ENCODE results near the gene SMARCD2.

SMARCD2 gene

DNA sequence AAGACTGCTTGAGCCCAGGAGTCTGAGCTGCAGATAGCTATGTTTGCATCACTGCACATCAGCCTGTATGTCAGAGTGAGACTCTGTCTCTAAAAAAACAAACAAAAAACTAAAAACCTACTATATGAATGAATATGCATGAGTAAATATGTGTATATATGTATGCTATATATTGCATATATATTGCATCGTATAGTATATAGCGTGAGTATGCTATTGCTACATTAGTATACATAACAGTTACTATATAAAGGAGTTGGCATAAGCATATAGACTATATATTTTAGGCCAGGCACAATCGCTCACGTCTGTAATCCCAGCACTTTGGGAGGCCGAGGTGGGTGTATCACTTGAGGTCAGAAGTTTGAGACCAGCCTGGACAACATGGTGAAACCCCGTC lies 52.4 kb downstream of the SMARCD2 start:
- no peak overlapping the region for H3K4me3 ChIP-seq (replicated peaks; ENCODE audit: low read depth, low read length)
- TF ChIP-seq, protein P1, sequence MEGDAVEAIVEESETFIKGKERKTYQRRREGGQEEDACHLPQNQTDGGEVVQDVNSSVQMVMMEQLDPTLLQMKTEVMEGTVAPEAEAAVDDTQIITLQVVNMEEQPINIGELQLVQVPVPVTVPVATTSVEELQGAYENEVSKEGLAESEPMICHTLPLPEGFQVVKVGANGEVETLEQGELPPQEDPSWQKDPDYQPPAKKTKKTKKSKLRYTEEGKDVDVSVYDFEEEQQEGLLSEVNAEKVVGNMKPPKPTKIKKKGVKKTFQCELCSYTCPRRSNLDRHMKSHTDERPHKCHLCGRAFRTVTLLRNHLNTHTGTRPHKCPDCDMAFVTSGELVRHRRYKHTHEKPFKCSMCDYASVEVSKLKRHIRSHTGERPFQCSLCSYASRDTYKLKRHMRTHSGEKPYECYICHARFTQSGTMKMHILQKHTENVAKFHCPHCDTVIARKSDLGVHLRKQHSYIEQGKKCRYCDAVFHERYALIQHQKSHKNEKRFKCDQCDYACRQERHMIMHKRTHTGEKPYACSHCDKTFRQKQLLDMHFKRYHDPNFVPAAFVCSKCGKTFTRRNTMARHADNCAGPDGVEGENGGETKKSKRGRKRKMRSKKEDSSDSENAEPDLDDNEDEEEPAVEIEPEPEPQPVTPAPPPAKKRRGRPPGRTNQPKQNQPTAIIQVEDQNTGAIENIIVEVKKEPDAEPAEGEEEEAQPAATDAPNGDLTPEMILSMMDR (IDR thresholded peaks at IDR 0.05; ENCODE audit: low read depth, low read length, missing control alignments), result no peak
- no peak for DNase-seq (ENCODE audit: extremely low read depth, low read depth)

DNA sequence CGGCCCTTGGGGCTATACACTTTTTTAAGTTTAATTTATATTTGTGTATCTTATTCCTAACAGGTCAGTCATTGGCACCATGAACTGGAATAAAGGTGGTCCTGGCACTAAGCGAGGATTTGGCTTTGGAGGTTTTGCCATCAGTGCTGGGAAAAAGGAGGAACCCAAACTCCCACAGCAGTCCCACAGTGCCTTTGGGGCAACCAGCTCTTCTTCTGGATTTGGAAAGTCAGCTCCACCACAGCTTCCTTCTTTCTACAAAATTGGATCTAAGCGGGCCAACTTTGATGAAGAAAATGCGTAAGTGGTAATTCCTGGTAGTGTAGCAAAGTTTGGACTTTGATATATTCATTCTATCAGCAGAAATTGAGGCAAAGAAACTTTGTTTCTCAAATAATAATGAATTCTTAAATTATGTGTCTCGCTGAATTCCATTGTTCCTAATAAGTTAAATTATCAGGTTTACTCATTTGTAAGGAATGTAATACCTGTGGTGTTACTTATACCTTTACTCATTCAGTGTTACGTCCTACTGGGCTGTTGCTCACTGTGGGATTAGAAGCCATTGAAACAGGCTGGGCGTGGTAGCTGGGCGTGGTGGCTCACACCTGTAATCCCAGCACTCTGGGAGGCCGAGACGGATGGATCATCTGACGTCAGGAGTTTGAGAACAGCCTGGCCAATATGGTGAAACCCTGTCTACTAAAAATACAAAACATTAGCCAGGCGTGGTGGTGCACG lies 55.3 kb downstream of the SMARCD2 start:
- no peak overlapping the region for H3K4me3 ChIP-seq (replicated peaks; ENCODE audit: low read depth, low read length)
- no peak for DNase-seq (ENCODE audit: extremely low read depth, low read depth)
- TF ChIP-seq, protein P1 (IDR thresholded peaks at IDR 0.05; ENCODE audit: low read depth, low read length, missing control alignments), result no peak

DNA sequence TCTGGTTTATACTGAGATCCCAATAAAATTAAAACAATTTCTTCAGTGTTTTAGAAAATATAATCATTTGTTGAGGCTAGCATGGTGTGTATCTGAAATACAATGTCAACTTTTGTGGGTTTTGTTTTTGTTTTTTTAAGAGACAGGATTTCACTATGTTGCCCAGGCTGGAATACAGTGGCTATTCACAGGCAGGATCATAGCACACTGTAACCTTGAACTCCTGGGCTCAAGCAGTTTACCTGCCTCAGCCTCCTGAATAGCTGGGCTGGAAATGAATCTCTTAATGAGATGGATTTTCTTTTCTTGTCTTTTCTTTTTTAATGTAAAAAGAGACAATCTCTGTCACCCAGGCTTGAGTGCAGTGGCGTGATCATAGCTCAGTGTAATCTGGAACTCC lies 56.4 kb downstream of the SMARCD2 start:
- TF ChIP-seq, protein P1 (IDR thresholded peaks at IDR 0.05; ENCODE audit: low read depth, low read length, missing control alignments), result no peak
- no peak overlapping the region for H3K4me3 ChIP-seq (replicated peaks; ENCODE audit: low read depth, low read length)
- no peak for DNase-seq (ENCODE audit: extremely low read depth, low read depth)

DNA sequence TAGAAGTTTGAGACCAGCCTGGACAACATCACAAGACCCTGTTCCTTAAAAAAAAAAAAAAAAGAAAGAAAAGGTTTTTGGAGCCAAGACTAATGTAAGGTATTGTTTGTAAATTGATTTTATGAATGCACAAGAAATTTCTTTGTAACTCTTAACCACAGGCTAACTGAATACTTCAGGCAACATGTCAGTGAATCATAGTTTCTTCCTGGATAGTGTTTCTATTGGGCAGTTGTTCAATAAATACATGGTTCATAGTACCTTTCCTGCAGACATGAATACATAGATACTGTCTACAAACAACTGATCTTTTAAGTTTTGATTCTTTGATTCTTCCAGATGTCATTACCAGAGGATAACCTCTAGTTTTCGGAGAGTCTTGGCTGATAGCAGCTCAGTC lies 56.9 kb downstream of the SMARCD2 start:
- no peak overlapping the region for H3K4me3 ChIP-seq (replicated peaks; ENCODE audit: low read depth, low read length)
- DNase-seq (ENCODE audit: extremely low read depth, low read depth), result no peak
- TF ChIP-seq, protein P1 (IDR thresholded peaks at IDR 0.05; ENCODE audit: low read depth, low read length, missing control alignments), result no peak

DNA sequence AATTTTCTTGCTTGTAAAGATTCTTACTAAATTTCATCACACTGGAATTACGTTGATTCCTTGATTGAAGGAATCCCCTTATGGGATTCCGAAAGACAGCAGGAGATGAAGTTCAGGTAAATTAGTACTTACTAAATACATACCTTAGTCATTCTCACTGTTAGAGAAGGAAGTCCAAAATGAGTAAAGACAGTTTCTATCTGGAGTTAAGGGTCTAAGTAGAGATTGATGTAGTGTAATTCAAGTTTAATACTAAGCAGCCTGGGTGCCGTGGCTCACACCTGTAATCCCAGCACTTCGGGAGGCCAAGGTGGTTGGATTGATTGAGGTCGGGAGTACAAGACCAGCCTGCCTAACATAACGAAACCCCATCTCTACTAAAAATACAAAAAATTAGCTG lies 59.0 kb downstream of the SMARCD2 start:
- TF ChIP-seq, protein P1 (IDR thresholded peaks at IDR 0.05; ENCODE audit: low read depth, low read length, missing control alignments), result no peak
- DNase-seq (ENCODE audit: extremely low read depth, low read depth), result no peak
- H3K4me3 ChIP-seq (replicated peaks; ENCODE audit: low read depth, low read length), result no peak overlapping the region
